ENCODE measurements around the gene TNFRSF19. TPM values are rescaled to one million over a fixed set of nuclear protein-coding genes. Genes with fewer than 3 reads are reported as not detected.

The TNFRSF19 gene
- total and polyA plus RNA-seq, 2 of the 8 experiments (the other 6 are each of a cell fraction or from before 2014, with no cell fraction given), result 0.50 to 0.95 TPM

- no peaks in the 10 kb centered on the region for H3K9me3 ChIP-seq (ENCODE audit: insufficient read depth in 2 of 2, low read depth in 1 of 2, low read length in 1 of 2)
- H3K4ac ChIP-seq (replicated peaks; ENCODE audit: insufficient read length, low read depth, low read length), result no peak overlapping the region
- H2AFZ ChIP-seq (ENCODE audit: low read length), result no peak overlapping the region
- no peaks in the 10 kb centered on the region; a peak in 1 of 4 replicates for H3K79me2 ChIP-seq (ENCODE audit: control insufficient read depth in 1 of 2, insufficient read depth in 2 of 2, low read length in 2 of 2)
- H3K23ac ChIP-seq (ENCODE audit: insufficient read length), result no peak overlapping the region
- no peak overlapping the region for H3K14ac ChIP-seq (ENCODE audit: insufficient read length)
- H3K79me1 ChIP-seq (ENCODE audit: low read depth, low read length), result no peaks in the 10 kb centered on the region
- H2BK120ac ChIP-seq (replicated peaks; ENCODE audit: low read depth, low read length), result no peak overlapping the region
- WGBS, 2 experiments (ENCODE audit: extremely low coverage in 1 of 2, insufficient coverage in 1 of 2, insufficient read length in 1 of 2, insufficient replicate concordance in 2 of 2, low coverage in 1 of 2, low lambda C conversion rate in 2 of 2, missing lambda C conversion rate in 1 of 2), result 87% methylated on average over 7 of the region's 7 CpGs; no CpG with 5 or more reads in 1 of the 2 experiments
- H2BK5ac ChIP-seq (ENCODE audit: low read depth, low read length), result no peak overlapping the region
- H3K23me2 ChIP-seq (ENCODE audit: low read depth, low read length), result peaks cover 18% of the 10 kb centered on the region
- no peak overlapping the region for H3K27ac ChIP-seq (ENCODE audit: low read depth, low read length)
- peaks cover 0 to 19% of the 10 kb centered on the region in 2 experiments for H4K20me1 ChIP-seq (replicated peaks in 1 of 2; ENCODE audit: control insufficient read depth in 1 of 2, insufficient read depth in 2 of 2, low read length in 2 of 2)
- no peak overlapping the region for H2AK5ac ChIP-seq (ENCODE audit: low read depth, low read length)
- no peak overlapping the region for H3K4me3 ChIP-seq (ENCODE audit: extremely low read depth in 1 of 4, insufficient read depth in 2 of 4, low read depth in 3 of 4, low read length in 4 of 4)
- H3K36me3 ChIP-seq (ENCODE audit: control insufficient read depth in 2 of 4, insufficient read depth in 4 of 4, low read length in 3 of 4), result no peaks in the 10 kb centered on the region; a peak in 1 of 8 replicates
- H4K91ac ChIP-seq (replicated peaks; ENCODE audit: insufficient read length, low read length), result no peak overlapping the region
- no peak overlapping the region for H3K56ac ChIP-seq (replicated peaks; ENCODE audit: insufficient read length, low read depth, low read length)
- peaks cover 0 to 1% (median 0%) of the 10 kb centered on the region in 4 experiments; a peak in 1 of 7 replicates for H3K27me3 ChIP-seq (replicated peaks in 1 of 4; ENCODE audit: control insufficient read depth in 3 of 4, extremely low read depth in 1 of 4, insufficient read depth in 3 of 4, low read length in 3 of 4)
- H3K9ac ChIP-seq (replicated peaks in 1 of 4; ENCODE audit: extremely low read depth in 1 of 4, low read depth in 3 of 4, low read length in 3 of 4), result no peak overlapping the region
- no peak overlapping the region for H4K8ac ChIP-seq (ENCODE audit: extremely low read depth, insufficient read depth, low read length)
- ChIA-PET POLR2A (ENCODE audit: partially characterized antibody) (no interaction called here), CTCF (ENCODE audit: partially characterized antibody) (interaction anchor here (0.8 to 1.3 kb wide), 3 partner anchors 12 to 142 kb away, joined by 3 to 5 read pairs (median 3); no protein-coding TSS in a partner anchor)
- peak overlapping the region; percentile 63; the same call in 1 of the 2 replicates for H2BK12ac ChIP-seq (ENCODE audit: low read depth, low read length)
- no peak overlapping the region for H3K4me2 ChIP-seq (ENCODE audit: insufficient read depth in 1 of 2, low read depth in 2 of 2, low read length in 2 of 2)
- H3K18ac ChIP-seq (ENCODE audit: extremely low read depth, low read length), result no peak overlapping the region
- H4K5ac ChIP-seq (ENCODE audit: insufficient read length, low read depth, low read length), result no peak overlapping the region
- no peak for TF ChIP-seq RAD21 (IDR thresholded peaks at IDR 0.05 in 1 of 2, conservative IDR thresholded peaks at IDR 0.05 in 1 of 2; ENCODE audit: low read depth in 2 of 2, low read length in 2 of 2)
- FAIRE-seq, result no peak
- H2BK20ac ChIP-seq (ENCODE audit: low read length), result no peak overlapping the region
- H3K4me1 ChIP-seq (replicated peaks in 1 of 4; ENCODE audit: control insufficient read depth in 3 of 4, insufficient read depth in 4 of 4, low read length in 3 of 4), result no peaks in the 10 kb centered on the region; a peak in 1 of 7 replicates
- H2BK15ac ChIP-seq (ENCODE audit: low read length), result no peak overlapping the region
- DNase-seq (ENCODE audit: low read depth in 1 of 2, low spot score in 2 of 2), result no peak
Observed at GRCh38 chr13:23560571-23561089, 9.6 kb upstream of the TNFRSF19 start.
